Transverse colon (tissue), 4 donors: ENCODE measurements around the gene ETV7. TPM values are rescaled to one million over a fixed set of nuclear protein-coding genes. Genes with fewer than 3 reads are reported as not detected.
A peak's percentile ranks its signal among the peaks of the same experiment; 100 is the strongest.

ENCODE experiments used
- DNase-seq: peaks from one replicate; pipeline ENCODE4 v3.0.0-alpha.2; 2019
- H3K27ac ChIP-seq, 4 donors: fragments of 200-600 bp; sonication (generic); 2 replicates each; pipeline ENCODE4 v1.5.1; 2016 to 2018; ENCODE audit warnings: inconsistent platforms in 4 of 4
- H3K27me3 ChIP-seq: fragments of 200-600 bp; sonication (generic); 2 replicates; pipeline ENCODE4 v1.5.1; 2017; ENCODE audit warnings: inconsistent platforms
- H3K36me3 ChIP-seq, 4 donors: fragments of 200-600 bp; sonication (generic); 2 replicates each; pipeline ENCODE4 v1.5.1; 2017 to 2019; ENCODE audit warnings: inconsistent platforms in 4 of 4
- H3K4me1 ChIP-seq, 4 donors: fragments of 200-600 bp; sonication (generic); 2 replicates each; pipeline ENCODE4 v1.5.1; 2017 to 2020; ENCODE audit warnings: inconsistent platforms in 4 of 4
- H3K4me3 ChIP-seq, 4 donors: fragments of 200-600 bp; sonication (generic); 1 replicate in 1 of 4; 2 replicates in 3 of 4; pipeline versions ENCODE4 v1.5.1 to v1.6.1; 2017 to 2019; ENCODE audit warnings: inconsistent platforms in 4 of 4
- H3K9me3 ChIP-seq, 2 donors: fragments of 200-600 bp; sonication (generic); 2 replicates each; pipeline ENCODE4 v1.5.1; 2017 to 2019; ENCODE audit warnings: inconsistent platforms in 2 of 2
- EP300 ChIP-seq: sonication (generic); formaldehyde crosslinking; IDR thresholded peaks from one replicate; pipeline ENCODE4 v1.6.1; 2017; ENCODE audit warnings: antibody characterized with exemption, low read depth
- POLR2A ChIP-seq: fragments of 450-650 bp; IDR thresholded peaks from one replicate; pipeline ENCODE4 v1.6.1; 2016; ENCODE audit warnings: antibody characterized with exemption, mild to moderate bottlenecking, moderate library complexity
- POLR2AphosphoS5 ChIP-seq, 3 donors: sonication (generic); formaldehyde crosslinking; IDR thresholded peaks; one replicate each; pipeline ENCODE4 v1.6.1; 2016; ENCODE audit warnings: antibody characterized with exemption in 3 of 3
- WGBS, 2 donors: methylation state at CpG; one replicate each; pipeline ENCODE4 v1.1.5; 2018; ENCODE audit warnings: low coverage in 1 of 2; 5-methylcytosine and 5-hydroxymethylcytosine counted together
- in situ Hi-C, 4 donors: fragments of 200-750 bp; cut with MboI; loops; one replicate each; pipeline versions ENCODE4 v1.15.0 to v1.15.1; 2017; ENCODE audit warnings: low sequenced_read_pairs in 3 of 4, low pct_ligation_motif_present in 1 of 4, low pct_unique_long_range_greater_than_20kb in 1 of 4
- intact Hi-C: fragments of 100-400 bp; cut with DNase I; formaldehyde crosslinking; loops from one replicate; pipeline ENCODE4 v1.15.1; 2023; ENCODE audit warnings: low total_unique reads
- total RNA-seq, 4 donors: library from RNA; depleted of rRNA; stranded (reverse); fragments of >200 nt; gene quantifications; one replicate each; pipeline ENCODE4 v1.1.0, GENCODE V29; 2016
- TF ChIP-seq, protein P1 (sequence below), 5 experiments: fragments of 200-600 bp in 3 of 5; fragments of 450-650 bp in 2 of 5; sonication (generic) in 3 of 5; IDR thresholded peaks; 1 replicate in 2 of 5; 2 replicates in 3 of 5; pipeline ENCODE4 v1.5.1; 2016 to 2017; ENCODE audit warnings: antibody characterized with exemption in 5 of 5, inconsistent platforms in 3 of 5, mild to moderate bottlenecking in 2 of 5, moderate library complexity in 1 of 5

ETV7 gene
- total RNA-seq, 4 donors from 2014 or later: 1.3 to 4.2 (median 3.0) TPM

DNA sequence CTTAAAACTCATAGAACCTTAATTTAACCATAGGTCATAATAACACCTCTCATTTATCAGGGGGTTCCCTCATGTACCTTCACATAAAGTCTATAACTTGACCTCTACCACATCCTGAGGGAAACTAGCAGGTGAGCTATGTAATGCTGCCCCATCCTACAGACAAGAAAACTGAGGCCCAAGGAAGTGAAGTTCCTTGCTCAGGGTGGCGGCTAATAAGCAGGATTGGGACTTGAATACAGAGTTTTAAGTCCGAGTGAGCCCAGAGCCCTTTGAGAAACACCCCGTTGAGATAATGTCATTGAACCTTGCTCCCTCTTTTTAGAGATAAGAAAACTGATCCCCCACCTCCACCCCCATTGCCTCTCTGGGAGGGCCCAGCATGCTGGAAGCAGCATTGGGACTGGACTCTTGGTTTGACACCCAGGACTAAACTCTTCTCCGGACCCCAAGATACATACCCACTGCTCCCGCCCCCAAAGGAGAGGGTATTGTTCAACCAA is 51.2 kb downstream of the ETV7 start:
- H3K36me3 ChIP-seq: no peaks in the 10 kb centered on the region
- no peak for DNase-seq
- in situ Hi-C loops: no loop called here
- no peaks in the 10 kb centered on the region for H3K9me3 ChIP-seq
- H3K4me1 ChIP-seq: peaks cover 11 to 58% (median 32%) of the 10 kb centered on the region in 4 donors
- H3K27ac ChIP-seq: peak overlapping the region; percentile 83 to 90 (median 84)
- intact Hi-C loops: no loop called here
- no peak for TF ChIP-seq POLR2AphosphoS5 (IDR thresholded peaks at IDR 0.05)
- TF ChIP-seq EP300: no peak
- TF ChIP-seq, protein P1, sequence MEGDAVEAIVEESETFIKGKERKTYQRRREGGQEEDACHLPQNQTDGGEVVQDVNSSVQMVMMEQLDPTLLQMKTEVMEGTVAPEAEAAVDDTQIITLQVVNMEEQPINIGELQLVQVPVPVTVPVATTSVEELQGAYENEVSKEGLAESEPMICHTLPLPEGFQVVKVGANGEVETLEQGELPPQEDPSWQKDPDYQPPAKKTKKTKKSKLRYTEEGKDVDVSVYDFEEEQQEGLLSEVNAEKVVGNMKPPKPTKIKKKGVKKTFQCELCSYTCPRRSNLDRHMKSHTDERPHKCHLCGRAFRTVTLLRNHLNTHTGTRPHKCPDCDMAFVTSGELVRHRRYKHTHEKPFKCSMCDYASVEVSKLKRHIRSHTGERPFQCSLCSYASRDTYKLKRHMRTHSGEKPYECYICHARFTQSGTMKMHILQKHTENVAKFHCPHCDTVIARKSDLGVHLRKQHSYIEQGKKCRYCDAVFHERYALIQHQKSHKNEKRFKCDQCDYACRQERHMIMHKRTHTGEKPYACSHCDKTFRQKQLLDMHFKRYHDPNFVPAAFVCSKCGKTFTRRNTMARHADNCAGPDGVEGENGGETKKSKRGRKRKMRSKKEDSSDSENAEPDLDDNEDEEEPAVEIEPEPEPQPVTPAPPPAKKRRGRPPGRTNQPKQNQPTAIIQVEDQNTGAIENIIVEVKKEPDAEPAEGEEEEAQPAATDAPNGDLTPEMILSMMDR (IDR thresholded peaks at IDR 0.05): no peak
- no peak for TF ChIP-seq POLR2A
- H3K4me3 ChIP-seq: peak overlapping the region in 2 of 4 donors; percentile 9 to 38
- no peaks in the 10 kb centered on the region for H3K27me3 ChIP-seq
- WGBS, 2 donors: 40 to 79% methylated on average over 1 to 5 of the region's 5 CpGs

GRCh38 chr6:36335465-36336207 is 51.8 kb downstream of the ETV7 start:
- DNase-seq: peak; percentile 34
- intact Hi-C loops: no loop called here
- in situ Hi-C loops: no loop called here

DNA sequence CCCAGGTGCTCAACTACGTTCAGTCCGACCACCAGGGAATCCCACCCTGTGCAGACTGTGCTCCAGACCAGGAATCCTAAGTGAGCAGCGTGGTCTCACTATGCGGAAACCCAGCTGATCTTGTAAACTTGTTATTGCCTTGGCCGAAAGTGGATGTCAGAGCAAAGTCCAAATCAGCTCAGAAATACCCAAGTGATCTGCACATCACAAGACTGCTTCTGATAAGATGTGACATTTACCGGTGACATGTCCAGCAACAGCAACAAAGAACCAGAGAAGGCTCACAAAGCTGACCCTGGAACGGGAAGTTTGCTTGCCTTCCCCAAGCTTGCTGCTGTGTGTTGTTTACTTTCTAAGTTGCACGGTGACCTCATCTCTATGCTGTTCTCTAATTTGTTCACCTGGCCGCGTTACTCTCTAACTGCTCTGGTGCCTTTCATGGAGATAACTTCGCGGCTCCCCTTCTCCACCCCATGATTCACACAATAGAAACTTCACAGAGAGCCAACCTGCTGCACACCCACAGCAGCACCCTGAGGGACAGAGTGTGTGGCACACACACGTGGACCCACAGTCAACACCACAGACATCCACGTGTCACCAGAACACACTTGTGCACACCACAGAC is 52.5 kb downstream of the ETV7 start:
- TF ChIP-seq POLR2A: peak; percentile 63
- TF ChIP-seq EP300: no peak
- TF ChIP-seq POLR2AphosphoS5 (IDR thresholded peaks at IDR 0.05): peak in 2 of 3 donors; percentile 74 to 83
- TF ChIP-seq, protein P1 (IDR thresholded peaks at IDR 0.05): no peak
- peak overlapping the region in 2 of 4 donors; percentile 9 to 38 for H3K4me3 ChIP-seq
- WGBS, 2 donors: 39% methylated on average over 9 to 14 of the region's 14 CpGs
- no peaks in the 10 kb centered on the region for H3K27me3 ChIP-seq
- in situ Hi-C loops (no loop called here), intact Hi-C loops (no loop called here)
- no peaks in the 10 kb centered on the region for H3K9me3 ChIP-seq
- peaks cover 6 to 49% (median 26%) of the 10 kb centered on the region in 4 donors for H3K4me1 ChIP-seq
- DNase-seq: peak; percentile 56
- H3K27ac ChIP-seq: peak overlapping the region; percentile 83 to 90 (median 84)
- no peaks in the 10 kb centered on the region for H3K36me3 ChIP-seq

More at GRCh38 chr6:36335465-36336207, 51.8 kb downstream of the ETV7 start:
- Histone ChIP-seq H3K4me3 (peak overlapping the region in 2 of 4 donors; percentile 9 to 38), H3K4me1 (peaks cover 6 to 52% (median 29%) of the 10 kb centered on the region in 4 donors), H3K9me3 (no peaks in the 10 kb centered on the region), H3K27me3 (no peaks in the 10 kb centered on the region), H3K27ac (peak overlapping the region; percentile 83 to 90 (median 84)), H3K36me3 (no peaks in the 10 kb centered on the region)
- WGBS, 2 donors: 57 to 60% methylated on average over 3 to 14 of the region's 14 CpGs
- TF ChIP-seq POLR2A (no peak), POLR2AphosphoS5 (IDR thresholded peaks at IDR 0.05) (peak in 2 of 3 donors; percentile 18 to 52)
- TF ChIP-seq, protein P1 (IDR thresholded peaks at IDR 0.05): no peak
